GM13976 (cell line): Measurements from ENCODE around the gene LENG8.

Source experiments
- DNase-seq: peaks from one replicate; pipeline ENCODE4 v3.0.0; 2012; ENCODE audit warnings: low spot score
- CTCF ChIP-seq: IDR thresholded peaks from 2 replicates; pipeline ENCODE4 v1.5.1; 2012; ENCODE audit warnings: borderline replicate concordance, mild to moderate bottlenecking; ENCODE audit not compliant: insufficient read depth; ENCODE audit errors: extremely low read depth, missing control alignments, control extremely low read depth
- in situ Hi-C: fragments of 300-500 bp; cut with MboI; formaldehyde crosslinking; loops from one replicate; pipeline ENCODE4 v1.12.0; 2022; ENCODE audit warnings: low sequenced_read_pairs, mixed read lengths, inconsistent platforms; ENCODE audit not compliant: unreplicated experiment

The LENG8 gene

GRCh38 chr19:54451331-54451871 is 2.4 kb downstream of the LENG8 start:
- TF ChIP-seq CTCF, result no peak
- DNase-seq, result no peak
- in situ Hi-C loops, result no loop called here

GRCh38 chr19:54451997-54452396 is 3.0 kb downstream of the LENG8 start:
- no peak for DNase-seq
- TF ChIP-seq CTCF, result no peak
- in situ Hi-C loops, result no loop called here

GRCh38 chr19:54452626-54453025 is 3.6 kb downstream of the LENG8 start:
- no peak for TF ChIP-seq CTCF
- no peak for DNase-seq
- in situ Hi-C loops, result no loop called here

- no peak for TF ChIP-seq CTCF
- in situ Hi-C loops, result no loop called here
- no peak for DNase-seq
Observed at GRCh38 chr19:54453921-54454780, 5.2 kb downstream of the LENG8 start.

GRCh38 chr19:54454781-54455675 is 6.0 kb downstream of the LENG8 start:
- in situ Hi-C loops, result no loop called here
- DNase-seq, result no peak

More at GRCh38 chr19:54454781-54455675, 6.0 kb downstream of the LENG8 start:
- no peak for TF ChIP-seq CTCF
